HUES6 (cell line): ENCODE measurements around the gene MYO15B.

ENCODE experiments used
- H3K27ac ChIP-seq: 2 replicates; pipeline ENCODE4 v1.7.0; 2013; ENCODE audit warnings: low read depth, mild to moderate bottlenecking, low read length, inconsistent platforms
- H3K27me3 ChIP-seq: 2 replicates; pipeline ENCODE4 v1.6.1; 2013; ENCODE audit warnings: low read length; ENCODE audit not compliant: control insufficient read depth, insufficient read depth
- H3K36me3 ChIP-seq: 2 replicates; pipeline ENCODE4 v1.6.1; 2013; ENCODE audit warnings: low read length; ENCODE audit not compliant: control insufficient read depth, insufficient read depth
- H3K4me1 ChIP-seq: 2 replicates; pipeline ENCODE4 v1.6.1; 2013; ENCODE audit warnings: low read length; ENCODE audit not compliant: control insufficient read depth, insufficient read depth
- H3K4me3 ChIP-seq: 2 replicates; pipeline ENCODE4 v1.5.1; 2013; ENCODE audit warnings: low read depth, low read length
- H3K9ac ChIP-seq: one replicate; pipeline ENCODE4 v1.6.1; 2013; ENCODE audit warnings: mild to moderate bottlenecking, low read length
- H3K9me3 ChIP-seq: 2 replicates; pipeline ENCODE4 v1.6.1; 2013; ENCODE audit warnings: low read depth, low read length; ENCODE audit not compliant: control insufficient read depth, insufficient read depth

The MYO15B gene

DNA sequence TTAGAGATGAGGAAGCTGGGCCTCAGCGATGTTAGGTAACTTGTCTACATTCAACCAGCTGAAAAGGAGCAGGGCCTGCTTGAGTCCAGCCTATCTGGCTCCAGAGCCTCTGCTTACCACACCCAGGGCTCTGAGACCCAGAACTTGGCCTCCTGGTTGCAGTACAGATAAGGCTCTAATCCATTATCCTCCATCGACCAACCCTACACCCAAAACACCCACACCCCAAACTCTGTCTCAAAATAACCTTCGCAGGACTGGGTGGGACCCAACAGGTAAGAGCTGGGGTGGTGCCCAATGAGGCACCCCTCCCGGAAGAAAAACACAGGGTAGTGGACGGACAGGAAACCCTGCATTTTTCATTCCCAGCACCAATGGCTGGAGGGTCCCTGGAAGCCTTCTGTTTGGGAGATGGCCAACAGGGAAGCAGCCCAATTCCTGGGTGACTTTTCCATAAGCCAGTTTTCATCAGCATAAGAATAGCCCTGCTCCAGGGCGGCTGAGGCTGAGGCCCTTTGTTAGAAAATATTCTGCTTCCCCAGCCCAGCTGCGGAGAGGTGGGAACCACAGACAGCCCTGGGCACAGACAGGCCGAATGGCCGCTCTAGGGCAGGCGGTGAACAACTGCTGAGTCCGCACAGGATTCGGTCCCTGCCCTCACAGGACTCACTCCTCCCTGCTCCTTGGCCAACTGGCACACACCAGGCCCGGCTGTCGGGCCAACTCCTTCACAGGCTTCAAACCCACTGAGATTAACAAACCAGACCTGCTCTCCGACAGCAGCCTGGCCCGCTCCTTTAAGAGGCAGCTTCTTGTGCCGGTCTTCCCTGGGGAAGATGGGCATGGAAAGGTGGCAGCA is 55.4 kb downstream of the MYO15B start:
- peaks cover 30% of the 10 kb centered on the region for H3K4me1 ChIP-seq
- peaks cover 7% of the 10 kb centered on the region; the same call in 1 of the 2 replicates for H3K36me3 ChIP-seq
- H3K27ac ChIP-seq = peak overlapping the region; percentile 71
- no peaks in the 10 kb centered on the region for H3K27me3 ChIP-seq
- H3K4me3 ChIP-seq = no peak overlapping the region
- no peaks in the 10 kb centered on the region for H3K9me3 ChIP-seq
- peak overlapping the region; percentile 31 for H3K9ac ChIP-seq

DNA sequence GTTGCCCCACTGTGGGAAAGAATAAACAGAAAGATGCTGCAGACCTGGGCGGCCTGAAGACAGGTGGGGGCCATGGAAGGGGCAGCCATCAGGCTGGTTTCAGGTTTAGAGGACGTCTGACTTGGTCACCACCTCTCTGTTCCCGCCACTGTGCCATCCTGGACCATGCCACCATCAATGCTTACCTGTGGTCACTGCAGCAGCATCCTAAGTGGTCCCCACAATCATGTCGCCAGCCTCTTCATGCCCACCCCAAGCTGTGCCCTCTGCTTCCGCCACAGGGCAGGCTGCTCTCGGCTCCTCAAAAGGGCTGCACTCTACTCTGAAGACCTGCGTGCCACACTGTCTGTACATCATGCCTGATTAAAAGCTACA is 56.0 kb downstream of the MYO15B start:
- Histone ChIP-seq H3K36me3 (peaks cover 5% of the 10 kb centered on the region; the same call in 1 of the 2 replicates), H3K4me1 (peaks cover 30% of the 10 kb centered on the region)

DNA sequence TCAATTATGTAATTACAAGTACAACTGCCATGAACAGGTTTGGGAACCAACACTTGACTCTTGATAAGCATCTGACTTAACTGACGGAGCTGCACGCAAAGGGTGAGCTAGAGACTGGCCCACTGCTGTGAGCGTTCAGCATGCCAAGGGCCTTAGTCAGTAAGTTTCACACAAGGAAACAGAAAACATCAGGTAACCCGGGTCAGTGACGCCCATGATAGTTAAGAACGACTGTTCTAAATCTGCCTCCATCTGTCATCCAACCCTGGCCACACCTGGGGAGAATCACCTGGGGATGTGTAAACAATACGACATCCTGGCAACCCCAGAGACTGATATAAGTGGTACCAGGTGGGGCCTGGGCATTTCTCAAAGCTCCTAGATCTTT is 57.9 kb downstream of the MYO15B start:
- Histone ChIP-seq H3K4me1 (peaks cover 30% of the 10 kb centered on the region), H3K27me3 (no peaks in the 10 kb centered on the region), H3K27ac (peak overlapping the region; percentile 83; the same call in 1 of the 2 replicates), H3K36me3 (peaks cover 19% of the 10 kb centered on the region), H3K9ac (no peak overlapping the region), H3K4me3 (no peak overlapping the region), H3K9me3 (no peaks in the 10 kb centered on the region)

More for the DNA sequence above, 56.0 kb downstream of the MYO15B start:
- H3K9ac ChIP-seq = no peak overlapping the region
- no peaks in the 10 kb centered on the region for H3K9me3 ChIP-seq
- H3K4me3 ChIP-seq = no peak overlapping the region
- H3K27me3 ChIP-seq = no peaks in the 10 kb centered on the region
- peak overlapping the region; percentile 71 for H3K27ac ChIP-seq

DNA sequence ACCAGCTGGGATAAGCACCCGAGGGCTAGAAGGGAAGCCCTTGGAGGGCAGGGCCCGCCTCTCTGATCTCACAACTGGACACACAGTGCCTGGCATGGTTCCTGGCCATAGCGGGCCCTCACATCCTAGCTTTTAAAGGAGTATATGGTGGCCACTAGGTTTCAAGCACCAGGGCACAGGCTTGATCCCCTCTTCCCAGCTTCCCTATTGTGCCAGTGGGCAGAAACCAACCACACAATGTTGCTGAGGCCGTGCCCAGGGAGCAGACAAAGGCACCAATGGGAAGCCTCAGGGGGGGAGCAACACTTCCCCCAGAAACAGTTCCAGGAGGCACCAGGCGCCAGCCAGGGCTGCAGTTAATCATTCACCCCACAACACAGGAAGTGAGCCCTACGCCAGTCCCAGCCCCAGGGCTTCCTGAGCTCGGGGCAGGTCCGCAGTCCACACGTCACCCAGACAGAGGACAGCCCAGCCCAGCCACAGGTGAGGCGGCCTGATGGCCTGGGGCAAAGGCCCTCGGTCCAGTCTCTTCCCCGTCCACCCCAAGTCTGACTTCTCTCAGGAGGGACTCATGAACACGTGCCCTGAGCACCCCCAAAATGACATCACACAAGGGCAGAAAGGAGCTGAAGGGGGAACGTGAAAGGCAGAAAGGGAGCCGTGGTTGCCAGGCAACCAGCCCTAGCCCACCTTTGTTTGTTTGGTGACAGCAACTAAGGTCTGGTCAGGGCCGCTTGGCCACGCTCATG is 58.5 kb downstream of the MYO15B start:
- no peaks in the 10 kb centered on the region for H3K27me3 ChIP-seq
- peaks cover 25% of the 10 kb centered on the region for H3K36me3 ChIP-seq

DNA sequence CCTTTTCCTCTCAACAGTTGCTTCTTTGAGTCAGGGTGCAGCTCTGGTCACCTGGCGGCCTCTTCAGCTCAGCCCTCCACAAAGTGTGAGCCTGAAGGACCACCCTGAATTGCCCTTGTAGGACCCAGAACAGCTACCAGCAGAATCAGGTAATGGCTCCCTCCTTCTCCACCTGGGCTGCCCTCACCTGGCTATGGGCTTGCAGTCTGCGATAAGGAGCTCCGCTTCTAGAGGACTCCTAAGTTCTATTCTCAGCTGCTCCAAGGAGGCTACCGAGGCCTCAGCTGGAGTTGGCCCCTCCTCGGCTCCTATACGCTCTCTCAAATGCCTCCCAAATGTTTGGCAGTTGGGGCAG is 59.0 kb downstream of the MYO15B start:
- Histone ChIP-seq H3K4me3 (no peak overlapping the region), H3K36me3 (peaks cover 29% of the 10 kb centered on the region), H3K4me1 (peaks cover 30% of the 10 kb centered on the region), H3K9ac (peak overlapping the region; percentile 46), H3K27ac (0 out of 2 replicates have a peak overlapping the region, but pooled peaks have one; percentile 83), H3K9me3 (no peaks in the 10 kb centered on the region), H3K27me3 (no peaks in the 10 kb centered on the region)

More for the DNA sequence above, 58.5 kb downstream of the MYO15B start:
- H3K9ac ChIP-seq = peak overlapping the region; percentile 46
- H3K4me3 ChIP-seq = no peak overlapping the region
- H3K27ac ChIP-seq = peak overlapping the region; percentile 83
- peaks cover 30% of the 10 kb centered on the region for H3K4me1 ChIP-seq
- no peaks in the 10 kb centered on the region for H3K9me3 ChIP-seq

DNA sequence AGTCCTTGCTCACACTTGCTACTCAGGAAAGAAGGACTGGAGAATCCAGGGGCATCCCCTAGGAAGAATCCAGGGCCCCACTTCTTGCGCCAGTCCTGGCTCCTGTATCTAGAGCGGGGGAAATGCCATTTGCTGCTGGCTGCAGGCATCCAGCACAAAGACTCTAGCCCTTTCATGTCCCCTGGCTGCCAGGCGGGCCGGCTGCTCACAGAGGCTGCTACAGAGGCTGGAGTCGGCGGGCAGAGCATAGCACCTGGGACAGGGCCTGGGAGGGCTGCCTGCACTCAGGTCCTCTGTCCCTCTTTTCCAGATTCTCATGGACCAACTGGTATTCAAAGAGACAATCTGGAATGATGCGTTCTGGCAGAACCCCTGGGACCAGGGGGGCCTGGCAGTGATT is 59.5 kb downstream of the MYO15B start:
- Histone ChIP-seq H3K27me3 (no peaks in the 10 kb centered on the region), H3K4me3 (no peak overlapping the region), H3K9me3 (no peaks in the 10 kb centered on the region), H3K4me1 (peaks cover 30% of the 10 kb centered on the region), H3K9ac (no peak overlapping the region), H3K36me3 (peaks cover 31% of the 10 kb centered on the region), H3K27ac (no peak overlapping the region)

DNA sequence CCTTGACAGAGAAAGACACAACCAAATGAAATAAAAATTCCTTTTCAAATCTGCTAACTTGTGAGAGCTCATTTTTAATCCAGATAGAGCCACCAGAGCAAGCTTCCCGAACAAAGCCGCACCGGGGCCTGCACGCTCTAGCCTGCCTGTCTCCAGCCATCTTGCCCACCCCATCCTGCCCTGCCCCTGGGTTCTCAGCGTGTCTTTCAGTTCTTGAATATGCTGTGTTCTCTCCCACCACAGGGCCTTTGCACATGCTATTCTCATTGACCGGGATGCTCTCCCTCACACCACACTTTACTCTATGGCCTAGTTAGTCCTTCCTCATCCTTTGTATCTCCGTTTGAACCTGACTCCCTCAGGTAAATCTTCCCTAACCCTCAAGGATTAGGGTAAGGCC is 60.3 kb downstream of the MYO15B start:
- no peaks in the 10 kb centered on the region for H3K27me3 ChIP-seq
- H3K4me3 ChIP-seq = no peak overlapping the region
- H3K9ac ChIP-seq = no peak overlapping the region
- H3K9me3 ChIP-seq = no peaks in the 10 kb centered on the region
- no peak overlapping the region for H3K27ac ChIP-seq
- H3K36me3 ChIP-seq = peaks cover 38% of the 10 kb centered on the region
- H3K4me1 ChIP-seq = peaks cover 23% of the 10 kb centered on the region

DNA sequence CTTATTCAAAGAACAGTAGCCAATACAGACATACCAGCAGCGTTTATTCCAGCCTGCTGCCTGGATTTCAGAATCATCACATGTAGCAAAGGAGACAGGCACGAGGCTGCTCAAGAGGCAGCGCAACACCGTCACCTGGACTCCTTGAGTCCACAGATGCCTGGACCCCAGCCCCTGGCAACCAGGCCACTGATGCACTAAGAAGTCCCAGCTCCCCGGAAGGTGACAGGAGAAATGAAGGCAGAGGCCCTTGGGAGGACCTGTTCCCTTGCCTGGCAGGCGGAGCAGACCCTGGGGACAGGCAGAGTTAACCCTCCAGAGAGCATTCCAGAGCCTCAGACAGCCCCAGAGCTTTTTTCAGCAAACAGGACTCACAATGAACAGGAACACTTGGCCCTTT is 62.1 kb downstream of the MYO15B start:
- Histone ChIP-seq H3K27ac (no peak overlapping the region), H3K4me3 (no peak overlapping the region), H3K36me3 (peaks cover 44% of the 10 kb centered on the region), H3K9me3 (no peaks in the 10 kb centered on the region), H3K4me1 (peaks cover 14% of the 10 kb centered on the region), H3K9ac (no peak overlapping the region), H3K27me3 (no peaks in the 10 kb centered on the region)

DNA sequence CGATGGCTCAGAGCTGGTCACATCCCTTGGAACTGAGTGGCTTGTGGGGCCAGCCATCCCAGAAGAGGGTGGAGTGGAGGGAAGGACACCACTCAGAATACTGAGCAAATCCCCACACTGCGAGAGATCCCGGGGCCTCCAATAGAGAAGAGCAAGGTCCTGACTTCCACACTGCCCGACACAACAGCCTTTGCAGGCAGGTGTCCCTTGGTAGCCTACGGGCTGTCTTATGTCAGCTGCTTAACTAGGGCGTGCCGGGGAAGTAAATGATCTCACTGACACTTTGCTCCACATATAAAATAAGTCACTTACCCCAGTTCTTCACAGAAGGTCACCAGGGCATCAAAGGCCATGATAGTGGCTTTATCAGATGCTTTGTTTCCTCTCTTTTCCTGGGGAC is 63.3 kb downstream of the MYO15B start:
- Histone ChIP-seq H3K9me3 (no peaks in the 10 kb centered on the region), H3K4me3 (no peak overlapping the region), H3K9ac (no peak overlapping the region), H3K36me3 (peaks cover 44% of the 10 kb centered on the region), H3K27ac (no peak overlapping the region), H3K27me3 (no peaks in the 10 kb centered on the region), H3K4me1 (peaks cover 12% of the 10 kb centered on the region)

DNA sequence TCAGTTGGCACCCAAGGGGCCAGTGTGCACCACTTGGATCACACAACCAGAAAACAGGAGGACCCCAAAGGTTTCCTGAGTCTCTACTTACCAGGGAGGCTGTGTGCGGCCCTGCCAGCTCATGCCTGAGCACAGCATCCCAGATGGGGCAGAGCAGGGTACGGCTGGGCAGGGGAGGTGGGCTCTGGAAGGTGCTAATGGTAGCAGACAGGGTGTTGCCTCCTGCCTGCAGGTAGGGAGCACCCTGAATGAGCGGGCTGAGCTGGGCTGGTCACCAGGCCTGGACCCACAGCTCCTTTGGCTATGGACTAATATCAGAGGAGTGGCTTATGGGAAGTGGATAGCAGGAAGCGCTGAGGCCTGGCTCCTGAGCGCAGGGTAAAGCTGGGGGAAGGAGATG is 64.7 kb downstream of the MYO15B start:
- H3K9ac ChIP-seq = no peak overlapping the region
- H3K4me3 ChIP-seq = no peak overlapping the region
- no peaks in the 10 kb centered on the region for H3K9me3 ChIP-seq
- H3K27ac ChIP-seq = no peak overlapping the region
- no peaks in the 10 kb centered on the region for H3K27me3 ChIP-seq
- peaks cover 48% of the 10 kb centered on the region for H3K36me3 ChIP-seq
- no peaks in the 10 kb centered on the region for H3K4me1 ChIP-seq

DNA sequence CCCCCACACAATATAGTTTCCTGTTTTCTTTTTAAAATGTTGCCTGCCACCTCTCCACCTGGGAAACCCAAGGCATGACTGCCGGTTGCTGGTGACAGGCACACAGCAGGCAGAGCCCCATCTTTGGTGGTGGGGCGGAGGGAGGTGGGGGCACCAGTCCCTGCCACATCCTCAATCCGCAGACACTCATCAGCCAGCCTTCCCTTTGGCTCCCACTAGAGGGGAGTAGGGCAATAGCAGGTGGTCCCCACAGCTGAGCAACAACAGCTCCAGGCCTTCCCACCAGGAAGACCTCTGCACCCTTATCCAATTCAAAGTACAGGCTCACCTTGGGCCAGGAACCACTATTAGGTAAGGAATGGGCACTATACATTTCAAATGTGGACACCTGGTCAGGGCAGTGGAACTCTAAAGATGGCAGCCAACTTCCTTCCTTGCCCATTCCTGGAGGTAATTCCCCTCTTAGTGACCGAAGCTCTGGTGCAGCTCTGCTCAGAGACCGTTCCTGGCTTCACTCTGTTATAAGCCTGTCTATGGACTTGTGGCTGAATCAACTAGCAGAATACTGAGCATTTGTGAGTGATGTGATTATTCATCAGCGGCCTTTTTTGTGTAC is 65.4 kb downstream of the MYO15B start:
- H3K36me3 ChIP-seq = peaks cover 47% of the 10 kb centered on the region
- H3K27me3 ChIP-seq = no peaks in the 10 kb centered on the region
- no peak overlapping the region for H3K27ac ChIP-seq
- no peak overlapping the region for H3K4me3 ChIP-seq
- H3K4me1 ChIP-seq = no peaks in the 10 kb centered on the region
- no peak overlapping the region for H3K9ac ChIP-seq
- H3K9me3 ChIP-seq = no peaks in the 10 kb centered on the region
